ENCODE results near the gene GLYATL1.
"Not testable (repeated sequence)": the region's sequence is repeated elsewhere in the genome, so short reads cannot be mapped to it uniquely, and the experiment has no call there.

The GLYATL1 gene

DNA sequence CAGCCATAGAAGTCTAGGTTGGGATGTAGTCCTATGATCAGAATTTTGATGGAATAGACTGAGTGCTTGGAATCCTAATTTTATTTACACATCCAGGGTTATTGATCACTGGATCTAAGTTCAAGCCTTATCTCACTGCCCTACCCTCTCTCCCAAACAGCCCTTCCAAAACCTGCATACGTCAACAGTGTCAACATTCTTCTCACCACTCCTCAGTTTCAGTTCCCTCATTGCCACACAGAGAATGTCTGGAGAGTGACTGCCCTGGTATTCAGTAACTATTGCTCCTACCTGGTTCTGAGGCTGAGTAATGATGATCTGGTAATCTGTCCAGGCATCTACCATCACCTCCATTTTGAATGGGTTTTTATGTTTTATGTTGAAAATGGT is 60.0 kb downstream of the GLYATL1 start:
- DNase-seq, result no peak

- no peak for DNase-seq
These were observed 60.7 kb downstream of the GLYATL1 start for GRCh38 chr11:59000003-59000402.

GRCh38 chr11:59002006-59002405 is 62.7 kb downstream of the GLYATL1 start:
- DNase-seq, result not testable (repeated sequence)
